ENCODE data around the gene GSK3B. TPM values are rescaled to one million over a fixed set of nuclear protein-coding genes. Genes with fewer than 3 reads are reported as not detected.
"Not testable (repeated sequence)": the region's sequence is repeated elsewhere in the genome, so short reads cannot be mapped to it uniquely, and the experiment has no call there.

The GSK3B gene
- total RNA-seq, 3 donors from 2014 or later = 28.3 to 29.2 (median 28.5) TPM

DNA sequence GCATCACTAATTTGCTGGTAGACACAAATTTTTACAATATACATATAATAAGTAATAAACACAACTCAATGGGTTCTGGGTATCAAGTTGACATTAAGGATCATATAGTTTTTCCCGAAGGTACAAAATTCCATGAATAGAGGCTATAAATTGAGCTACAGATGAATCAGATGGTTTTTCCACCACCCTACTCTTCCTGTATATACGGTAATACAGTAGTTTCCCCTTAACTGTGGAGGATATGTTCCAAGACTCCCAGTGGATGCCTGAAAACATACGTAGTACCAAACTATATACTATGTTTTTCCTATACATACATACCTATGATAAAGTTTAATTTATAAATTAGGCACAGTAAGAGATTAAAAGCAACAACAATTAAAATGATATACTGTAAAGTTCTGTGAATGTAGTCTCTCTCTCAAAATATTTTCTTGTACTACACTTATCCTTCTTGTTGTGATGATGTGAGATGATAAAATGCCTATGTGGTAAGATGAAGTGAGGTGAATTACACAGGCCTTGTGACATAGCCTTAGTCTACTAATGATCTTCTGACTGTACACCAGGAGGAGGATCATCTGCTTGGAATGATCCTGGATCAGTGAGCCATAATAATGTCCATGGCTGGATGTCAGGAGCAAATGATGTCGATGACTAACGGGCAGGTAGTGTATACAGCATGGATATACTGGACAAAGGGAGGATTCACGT, 195.6 kb downstream of the GSK3B start:
- DNase-seq (no peak), ATAC-seq (no peak)
- Mint-ChIP-seq H3K4me3 (no peak overlapping the region), H3K27me3 (ENCODE audit: low read depth) (no peaks in the 10 kb centered on the region), H3K4me1 (ENCODE audit: low read depth) (no peaks in the 10 kb centered on the region), H3K36me3 (ENCODE audit: insufficient read depth) (peaks cover 9% of the 10 kb centered on the region), H3K9me3 (no peaks in the 10 kb centered on the region)

DNA sequence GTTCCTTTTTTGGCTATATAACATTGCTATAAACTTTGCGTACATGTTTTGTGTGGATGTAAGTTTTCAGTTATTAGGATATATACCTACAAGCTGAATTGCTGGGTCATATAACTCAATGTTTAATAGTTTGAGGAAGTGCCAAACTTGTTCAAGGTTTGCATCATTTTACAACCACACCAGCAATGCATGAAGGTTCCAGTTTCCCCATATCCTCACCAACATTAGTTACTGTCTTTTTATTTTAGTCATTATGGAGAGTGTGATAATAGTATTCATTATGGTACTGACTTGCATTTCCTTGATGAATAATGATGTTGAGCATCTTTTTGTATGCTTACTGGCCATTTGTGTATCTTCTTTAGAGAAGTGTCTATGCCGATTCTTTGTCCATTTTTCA, 200.1 kb downstream of the GSK3B start:
- no peaks in the 10 kb centered on the region for H3K27me3 Mint-ChIP-seq (ENCODE audit: low read depth)
- ATAC-seq = peak; percentile 32 to 40
- peaks cover 8% of the 10 kb centered on the region for H3K4me1 Mint-ChIP-seq (ENCODE audit: low read depth)
- DNase-seq = no peak
- peaks cover 4% of the 10 kb centered on the region for H3K9me3 Mint-ChIP-seq
- H3K4me3 Mint-ChIP-seq = no peak overlapping the region
- peaks cover 18% of the 10 kb centered on the region for H3K36me3 Mint-ChIP-seq (ENCODE audit: insufficient read depth)

DNA sequence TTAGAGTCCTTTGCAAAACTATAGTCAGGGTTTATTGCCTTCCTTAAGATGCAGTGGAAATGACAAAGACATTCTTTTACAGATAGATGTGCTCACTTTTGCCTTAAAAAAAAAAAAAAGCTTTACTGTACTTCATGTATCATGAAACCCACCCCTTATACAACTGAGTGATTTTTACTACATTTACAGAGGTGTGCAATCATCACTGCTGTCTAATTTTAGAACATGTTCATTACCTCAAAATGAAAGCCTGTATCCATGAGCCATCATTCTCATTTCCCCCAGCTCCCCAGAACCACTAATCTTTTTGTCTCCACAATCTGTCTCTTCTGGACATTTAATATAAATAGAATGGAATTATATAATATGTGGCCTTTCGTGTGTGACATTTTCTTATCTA, 200.5 kb downstream of the GSK3B start:
- H3K27me3 Mint-ChIP-seq (ENCODE audit: low read depth) = no peaks in the 10 kb centered on the region
- peaks cover 21% of the 10 kb centered on the region for H3K36me3 Mint-ChIP-seq (ENCODE audit: insufficient read depth)
- ATAC-seq (no peak), DNase-seq (no peak)
- H3K9me3 Mint-ChIP-seq = peaks cover 7% of the 10 kb centered on the region
- H3K4me1 Mint-ChIP-seq (ENCODE audit: low read depth) = peaks cover 8% of the 10 kb centered on the region
- H3K4me3 Mint-ChIP-seq = no peak overlapping the region

GRCh38 chr3:119891944-119892721, 202.1 kb downstream of the GSK3B start:
- DNase-seq (peak; percentile 16), ATAC-seq (peak; percentile 60 to 76)
- Mint-ChIP-seq H3K9me3 (peaks cover 11% of the 10 kb centered on the region), H3K36me3 (ENCODE audit: insufficient read depth) (peaks cover 31% of the 10 kb centered on the region), H3K4me1 (ENCODE audit: low read depth) (peaks cover 9% of the 10 kb centered on the region), H3K27me3 (ENCODE audit: low read depth) (no peaks in the 10 kb centered on the region), H3K4me3 (no peak overlapping the region)

DNA sequence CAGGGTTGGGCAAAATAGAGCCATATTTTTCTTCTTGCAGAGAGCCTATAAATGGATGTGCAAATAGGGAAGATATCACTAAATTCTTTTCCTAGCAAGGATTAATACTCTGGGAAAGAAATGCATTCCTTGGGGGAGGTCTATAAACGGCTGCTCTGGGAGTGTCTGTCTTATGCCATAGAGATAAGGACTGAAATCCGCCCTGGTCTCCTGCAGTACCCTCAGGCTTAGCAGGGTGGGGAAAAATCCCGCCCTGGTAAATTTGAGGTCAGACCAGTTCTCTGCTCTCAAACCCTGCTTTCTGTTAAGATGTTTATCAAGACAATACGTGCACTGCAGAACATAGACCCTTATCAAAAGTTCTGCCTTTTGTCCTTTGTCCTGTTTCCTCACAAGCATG, 205.6 kb downstream of the GSK3B start:
- not testable (repeated sequence) for ATAC-seq; DNase-seq; H3K27me3 Mint-ChIP-seq (ENCODE audit: low read depth); H3K4me3 Mint-ChIP-seq
- Mint-ChIP-seq H3K36me3 (ENCODE audit: insufficient read depth) (peaks cover 33% of the 10 kb centered on the region), H3K9me3 (peaks cover 11% of the 10 kb centered on the region), H3K4me1 (ENCODE audit: low read depth) (peaks cover 15% of the 10 kb centered on the region)

GRCh38 chr3:119885746-119886530, 208.3 kb downstream of the GSK3B start:
- peaks cover 11% of the 10 kb centered on the region for H3K9me3 Mint-ChIP-seq
- H3K4me3 Mint-ChIP-seq = no peak overlapping the region
- DNase-seq = no peak
- no peaks in the 10 kb centered on the region for H3K27me3 Mint-ChIP-seq (ENCODE audit: low read depth)
- no peak for ATAC-seq
- H3K4me1 Mint-ChIP-seq (ENCODE audit: low read depth) = peaks cover 7% of the 10 kb centered on the region
- H3K36me3 Mint-ChIP-seq (ENCODE audit: insufficient read depth) = peaks cover 36% of the 10 kb centered on the region

- Mint-ChIP-seq H3K27me3 (ENCODE audit: low read depth) (no peaks in the 10 kb centered on the region), H3K36me3 (ENCODE audit: insufficient read depth) (peaks cover 40% of the 10 kb centered on the region), H3K9me3 (peaks cover 7% of the 10 kb centered on the region), H3K4me3 (no peak overlapping the region), H3K4me1 (ENCODE audit: low read depth) (peaks cover 7% of the 10 kb centered on the region)
- ATAC-seq = no peak
- DNase-seq = no peak
Measured at GRCh38 chr3:119884161-119884557, 210.1 kb downstream of the GSK3B start.

DNA sequence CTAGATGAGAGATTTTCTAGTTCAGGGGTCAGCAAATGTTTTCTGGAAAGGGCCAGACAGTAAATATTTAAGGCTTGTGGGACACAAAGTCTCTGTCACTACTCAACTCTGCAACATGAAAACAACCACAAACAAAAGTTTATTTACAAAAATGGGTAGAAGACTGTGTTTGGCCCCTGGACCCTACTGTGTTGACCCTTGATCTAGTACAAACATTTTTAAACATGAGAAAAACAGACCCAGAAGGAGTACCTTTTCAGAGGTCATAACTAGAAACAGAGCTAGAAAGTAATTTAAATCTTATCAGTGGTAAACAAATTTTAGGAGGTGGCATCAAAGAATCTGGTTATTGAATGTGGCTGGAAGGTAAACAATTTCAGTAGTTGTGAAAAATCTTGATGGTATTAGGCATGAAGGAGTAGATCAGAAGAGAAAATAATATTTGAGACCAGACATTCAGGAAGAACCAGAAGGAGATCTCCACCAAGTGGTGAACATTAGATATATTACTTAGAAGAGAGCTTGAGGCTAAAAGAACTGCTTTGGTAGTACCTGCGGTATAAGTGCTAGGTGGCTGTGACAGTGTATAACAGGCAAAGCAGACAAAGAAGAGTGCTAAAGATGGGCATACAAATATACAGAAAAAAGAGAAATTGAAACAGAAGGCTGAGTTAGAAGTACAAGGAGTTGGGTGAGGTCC, 210.6 kb downstream of the GSK3B start:
- ATAC-seq (no peak), DNase-seq (no peak)
- peaks cover 7% of the 10 kb centered on the region for H3K4me1 Mint-ChIP-seq (ENCODE audit: low read depth)
- H3K36me3 Mint-ChIP-seq (ENCODE audit: insufficient read depth) = peaks cover 35% of the 10 kb centered on the region
- H3K9me3 Mint-ChIP-seq = peaks cover 4% of the 10 kb centered on the region
- no peaks in the 10 kb centered on the region for H3K27me3 Mint-ChIP-seq (ENCODE audit: low read depth)
- H3K4me3 Mint-ChIP-seq = no peak overlapping the region

GRCh38 chr3:119880966-119881365, 213.3 kb downstream of the GSK3B start:
- H3K36me3 Mint-ChIP-seq (ENCODE audit: insufficient read depth) = peaks cover 31% of the 10 kb centered on the region
- H3K4me1 Mint-ChIP-seq (ENCODE audit: low read depth) = peaks cover 3% of the 10 kb centered on the region
- no peak overlapping the region for H3K4me3 Mint-ChIP-seq
- DNase-seq (no peak), ATAC-seq (no peak)
- H3K9me3 Mint-ChIP-seq = no peaks in the 10 kb centered on the region
- no peaks in the 10 kb centered on the region for H3K27me3 Mint-ChIP-seq (ENCODE audit: low read depth)

- ATAC-seq = no peak
- H3K36me3 Mint-ChIP-seq (ENCODE audit: insufficient read depth) = peaks cover 14% of the 10 kb centered on the region
- no peak for DNase-seq
- no peaks in the 10 kb centered on the region for H3K27me3 Mint-ChIP-seq (ENCODE audit: low read depth)
- H3K9me3 Mint-ChIP-seq = no peaks in the 10 kb centered on the region
- H3K4me3 Mint-ChIP-seq = no peak overlapping the region
- peaks cover 14% of the 10 kb centered on the region for H3K4me1 Mint-ChIP-seq (ENCODE audit: low read depth)
Measured at GRCh38 chr3:119873646-119874045, 220.6 kb downstream of the GSK3B start.

GRCh38 chr3:119872773-119873172, 221.5 kb downstream of the GSK3B start:
- no peak overlapping the region for H3K4me3 Mint-ChIP-seq
- H3K27me3 Mint-ChIP-seq (ENCODE audit: low read depth) = no peaks in the 10 kb centered on the region
- ATAC-seq = no peak
- H3K36me3 Mint-ChIP-seq (ENCODE audit: insufficient read depth) = peaks cover 15% of the 10 kb centered on the region
- no peaks in the 10 kb centered on the region for H3K9me3 Mint-ChIP-seq
- H3K4me1 Mint-ChIP-seq (ENCODE audit: low read depth) = peaks cover 18% of the 10 kb centered on the region
- no peak for DNase-seq

- DNase-seq = no peak
- H3K36me3 Mint-ChIP-seq (ENCODE audit: insufficient read depth) = peaks cover 15% of the 10 kb centered on the region
Measured at GRCh38 chr3:119871571-119871970, 222.7 kb downstream of the GSK3B start.

GRCh38 chr3:119870512-119870911, 223.7 kb downstream of the GSK3B start:
- DNase-seq = no peak
- Mint-ChIP-seq H3K9me3 (no peaks in the 10 kb centered on the region), H3K4me1 (ENCODE audit: low read depth) (peaks cover 18% of the 10 kb centered on the region), H3K27me3 (ENCODE audit: low read depth) (no peaks in the 10 kb centered on the region), H3K4me3 (no peak overlapping the region), H3K36me3 (ENCODE audit: insufficient read depth) (peaks cover 17% of the 10 kb centered on the region)
- ATAC-seq = no peak

More at GRCh38 chr3:119871571-119871970, 222.7 kb downstream of the GSK3B start:
- Mint-ChIP-seq H3K27me3 (ENCODE audit: low read depth) (no peaks in the 10 kb centered on the region), H3K4me3 (no peak overlapping the region), H3K9me3 (no peaks in the 10 kb centered on the region), H3K4me1 (ENCODE audit: low read depth) (peaks cover 18% of the 10 kb centered on the region)
- no peak for ATAC-seq

DNA sequence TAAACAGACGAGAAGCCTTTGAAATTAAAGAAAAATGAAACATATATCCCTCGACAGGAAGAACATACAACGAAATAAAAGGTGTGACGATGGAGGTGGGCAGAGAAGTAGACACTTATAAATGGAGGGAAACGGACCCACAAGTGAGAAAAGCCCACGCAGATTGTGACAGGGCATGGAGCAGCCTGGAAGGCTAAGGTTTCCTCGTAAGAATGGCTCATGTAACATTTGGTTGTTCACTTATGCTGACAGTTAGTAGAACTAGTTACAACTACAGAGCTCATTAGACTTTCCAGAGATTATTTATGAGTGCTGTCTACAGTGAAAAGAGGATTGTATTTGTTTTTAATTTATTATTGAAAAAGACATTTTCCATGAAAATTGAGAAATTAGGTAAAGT, 229.8 kb downstream of the GSK3B start:
- ATAC-seq (no peak), DNase-seq (no peak)
- Mint-ChIP-seq H3K4me1 (ENCODE audit: low read depth) (peaks cover 6% of the 10 kb centered on the region), H3K9me3 (peaks cover 3% of the 10 kb centered on the region), H3K4me3 (no peak overlapping the region), H3K27me3 (ENCODE audit: low read depth) (no peaks in the 10 kb centered on the region), H3K36me3 (ENCODE audit: insufficient read depth) (peaks cover 43% of the 10 kb centered on the region)
